ENCODE measurements around the gene IL18RAP. TPM values are rescaled to one million over a fixed set of nuclear protein-coding genes. Genes with fewer than 3 reads are reported as not detected.

The IL18RAP gene
- total RNA-seq, 1 donor from 2014 or later = 37.1 TPM

GRCh38 chr2:102444233-102444632 is 21.3 kb downstream of the IL18RAP start:
- Mint-ChIP-seq H3K4me1 (ENCODE audit: low read depth) (peaks cover 22% of the 10 kb centered on the region), H3K9me3 (no peaks in the 10 kb centered on the region), H3K36me3 (ENCODE audit: low read depth) (peaks cover 49% of the 10 kb centered on the region), H3K27me3 (ENCODE audit: insufficient read depth) (no peaks in the 10 kb centered on the region), H3K27ac (no peak overlapping the region), H3K4me3 (no peak overlapping the region)
- intact Hi-C loops (cut with micrococcal nuclease) = loop anchor here (5.0 kb wide), 1 partner anchor 37 kb away; no protein-coding TSS in a partner anchor
- no peak for DNase-seq (ENCODE audit: low spot score)

GRCh38 chr2:102446936-102447335 is 24.0 kb downstream of the IL18RAP start:
- H3K27ac Mint-ChIP-seq = no peak overlapping the region
- H3K9me3 Mint-ChIP-seq = no peaks in the 10 kb centered on the region
- intact Hi-C loops (cut with micrococcal nuclease) = loop anchor here (5.0 kb wide), 1 partner anchor 625 kb away; no protein-coding TSS in a partner anchor
- H3K4me1 Mint-ChIP-seq (ENCODE audit: low read depth) = peaks cover 20% of the 10 kb centered on the region
- peaks cover 56% of the 10 kb centered on the region for H3K36me3 Mint-ChIP-seq (ENCODE audit: low read depth)
- H3K4me3 Mint-ChIP-seq = no peak overlapping the region
- no peaks in the 10 kb centered on the region for H3K27me3 Mint-ChIP-seq (ENCODE audit: insufficient read depth)
- no peak for DNase-seq (ENCODE audit: low spot score)

DNA sequence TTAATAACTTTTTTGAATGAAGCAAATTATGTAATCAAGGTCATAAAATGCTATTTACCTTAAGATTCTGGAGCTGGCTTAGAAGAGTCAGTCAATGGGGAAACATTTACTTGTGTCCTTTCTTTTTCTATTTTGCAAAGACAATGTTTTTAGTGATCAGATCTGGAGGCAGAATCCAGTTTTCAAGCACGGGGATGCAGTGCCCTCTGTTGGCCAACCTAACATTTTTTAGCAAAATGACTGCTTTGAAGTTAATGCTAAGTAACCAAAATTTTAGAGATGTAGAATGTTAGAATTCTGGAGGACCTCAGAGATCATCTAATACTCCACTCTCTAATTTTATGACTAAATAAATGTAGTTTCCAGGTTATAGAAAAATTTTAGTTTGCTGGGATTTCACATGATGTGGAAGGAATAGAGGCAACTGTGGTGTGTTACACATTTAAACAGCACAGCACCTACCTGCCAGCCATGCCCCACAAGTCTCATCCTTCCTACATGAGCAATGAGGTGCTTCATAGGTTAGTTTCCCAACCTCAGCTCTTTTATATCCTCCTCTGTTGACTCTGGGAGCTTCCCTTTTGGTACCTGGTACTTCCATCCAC is 26.5 kb downstream of the IL18RAP start:
- DNase-seq (ENCODE audit: low spot score) = peak; percentile 54
- Mint-ChIP-seq H3K9me3 (no peaks in the 10 kb centered on the region), H3K4me1 (ENCODE audit: low read depth) (peaks cover 20% of the 10 kb centered on the region), H3K4me3 (no peak overlapping the region), H3K27ac (no peak overlapping the region), H3K36me3 (ENCODE audit: low read depth) (peaks cover 54% of the 10 kb centered on the region), H3K27me3 (ENCODE audit: insufficient read depth) (no peaks in the 10 kb centered on the region)
- intact Hi-C loops (cut with micrococcal nuclease) = loop anchor here (1.0 to 5.0 kb wide), 8 partner anchors 93 to 627 kb away; no protein-coding TSS in a partner anchor

- Mint-ChIP-seq H3K36me3 (ENCODE audit: low read depth) (peaks cover 43% of the 10 kb centered on the region), H3K4me3 (no peak overlapping the region), H3K4me1 (ENCODE audit: low read depth) (peaks cover 29% of the 10 kb centered on the region), H3K27ac (no peak overlapping the region), H3K27me3 (ENCODE audit: insufficient read depth) (peaks cover 4% of the 10 kb centered on the region), H3K9me3 (peaks cover 5% of the 10 kb centered on the region)
- intact Hi-C loops (cut with micrococcal nuclease) = no loop called here
- no peak for DNase-seq (ENCODE audit: low spot score)
These were observed 29.0 kb downstream of the IL18RAP start for GRCh38 chr2:102451968-102452367.

GRCh38 chr2:102453501-102453900 is 30.5 kb downstream of the IL18RAP start:
- peaks cover 5% of the 10 kb centered on the region for H3K27me3 Mint-ChIP-seq (ENCODE audit: insufficient read depth)
- DNase-seq (ENCODE audit: low spot score) = no peak

DNA sequence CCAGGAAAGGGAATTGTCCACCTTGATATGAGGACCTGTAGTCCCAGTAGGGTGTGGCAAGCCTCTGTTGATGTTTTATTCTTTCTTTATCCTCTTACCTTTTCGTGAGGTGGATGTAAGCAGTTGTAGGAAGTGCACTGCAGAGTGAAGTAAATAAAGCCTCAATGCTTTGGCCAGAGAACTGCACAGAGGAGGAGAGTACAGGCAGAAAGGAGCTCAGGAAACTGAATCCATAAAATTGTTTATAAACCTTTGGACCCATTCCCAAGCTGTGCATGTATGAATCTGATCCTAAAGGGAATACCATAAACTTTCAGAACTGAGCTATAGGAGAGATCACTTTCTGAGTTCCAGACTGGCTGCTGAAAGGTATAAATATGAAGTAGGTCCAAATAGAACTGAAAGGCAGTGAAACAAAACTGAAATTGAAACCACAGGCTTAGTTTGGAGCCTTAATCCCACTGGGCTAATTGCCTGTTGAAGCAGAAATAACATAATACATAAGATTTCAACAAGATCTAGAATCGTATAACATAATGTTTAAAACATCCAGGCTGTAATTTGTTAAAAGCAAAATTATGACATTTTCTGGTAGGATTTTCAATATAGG is 32.2 kb downstream of the IL18RAP start:
- Mint-ChIP-seq H3K36me3 (ENCODE audit: low read depth) (peaks cover 29% of the 10 kb centered on the region), H3K4me1 (ENCODE audit: low read depth) (peaks cover 24% of the 10 kb centered on the region), H3K4me3 (no peak overlapping the region), H3K27me3 (ENCODE audit: insufficient read depth) (peaks cover 15% of the 10 kb centered on the region), H3K9me3 (peaks cover 5% of the 10 kb centered on the region), H3K27ac (no peak overlapping the region)
- intact Hi-C loops (cut with micrococcal nuclease) = no loop called here
- DNase-seq (ENCODE audit: low spot score) = no peak

More at GRCh38 chr2:102453501-102453900, 30.5 kb downstream of the IL18RAP start:
- H3K36me3 Mint-ChIP-seq (ENCODE audit: low read depth) = peaks cover 30% of the 10 kb centered on the region
- H3K9me3 Mint-ChIP-seq = peaks cover 5% of the 10 kb centered on the region
- H3K4me3 Mint-ChIP-seq = no peak overlapping the region
- no peak overlapping the region for H3K27ac Mint-ChIP-seq
- intact Hi-C loops (cut with micrococcal nuclease) = no loop called here
- H3K4me1 Mint-ChIP-seq (ENCODE audit: low read depth) = peaks cover 25% of the 10 kb centered on the region

DNA sequence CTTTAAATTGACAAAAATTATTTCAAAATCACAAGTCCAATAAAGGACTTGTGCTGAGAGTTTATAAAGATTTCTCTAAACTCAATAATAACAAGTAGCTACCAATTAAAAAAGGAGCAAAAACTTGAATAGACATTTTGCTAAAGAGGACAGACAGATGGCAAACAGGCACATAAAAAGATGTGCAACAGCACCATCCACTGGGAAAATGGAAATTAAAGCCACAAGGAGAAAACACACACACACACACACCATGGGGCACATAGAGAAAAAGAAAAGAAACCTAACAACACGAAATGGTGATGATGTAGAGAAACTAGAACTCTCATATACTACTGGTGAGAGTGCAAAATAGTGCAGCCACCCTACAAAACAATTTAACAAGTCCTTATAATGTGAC is 37.5 kb downstream of the IL18RAP start:
- no peak for DNase-seq (ENCODE audit: low spot score)
- Mint-ChIP-seq H3K27ac (no peak overlapping the region), H3K9me3 (peaks cover 5% of the 10 kb centered on the region), H3K4me1 (ENCODE audit: low read depth) (no peaks in the 10 kb centered on the region), H3K4me3 (no peak overlapping the region), H3K36me3 (ENCODE audit: low read depth) (no peaks in the 10 kb centered on the region), H3K27me3 (ENCODE audit: insufficient read depth) (peaks cover 33% of the 10 kb centered on the region)
- intact Hi-C loops (cut with micrococcal nuclease) = no loop called here

GRCh38 chr2:102461188-102461587 is 38.2 kb downstream of the IL18RAP start:
- intact Hi-C loops (cut with micrococcal nuclease) = no loop called here
- Mint-ChIP-seq H3K27ac (no peak overlapping the region), H3K4me1 (ENCODE audit: low read depth) (no peaks in the 10 kb centered on the region), H3K9me3 (no peaks in the 10 kb centered on the region), H3K36me3 (ENCODE audit: low read depth) (no peaks in the 10 kb centered on the region), H3K27me3 (ENCODE audit: insufficient read depth) (peaks cover 31% of the 10 kb centered on the region), H3K4me3 (no peak overlapping the region)
- DNase-seq (ENCODE audit: low spot score) = no peak

GRCh38 chr2:102463160-102463559 is 40.2 kb downstream of the IL18RAP start:
- Mint-ChIP-seq H3K36me3 (ENCODE audit: low read depth) (no peaks in the 10 kb centered on the region), H3K4me1 (ENCODE audit: low read depth) (no peaks in the 10 kb centered on the region), H3K27ac (no peak overlapping the region), H3K27me3 (ENCODE audit: insufficient read depth) (peaks cover 42% of the 10 kb centered on the region), H3K4me3 (no peak overlapping the region), H3K9me3 (no peaks in the 10 kb centered on the region)
- intact Hi-C loops (cut with micrococcal nuclease) = no loop called here
- no peak for DNase-seq (ENCODE audit: low spot score)

- Mint-ChIP-seq H3K9me3 (peaks cover 12% of the 10 kb centered on the region), H3K36me3 (ENCODE audit: low read depth) (peaks cover 3% of the 10 kb centered on the region), H3K4me1 (ENCODE audit: low read depth) (no peaks in the 10 kb centered on the region), H3K4me3 (no peak overlapping the region), H3K27ac (no peak overlapping the region), H3K27me3 (ENCODE audit: insufficient read depth) (peaks cover 46% of the 10 kb centered on the region)
- no peak for DNase-seq (ENCODE audit: low spot score)
- intact Hi-C loops (cut with micrococcal nuclease) = no loop called here
These were observed 47.2 kb downstream of the IL18RAP start for GRCh38 chr2:102470168-102470567.

GRCh38 chr2:102473020-102473419 is 50.1 kb downstream of the IL18RAP start, which contains the start of gene SLC9A4:
Gene SLC9A4 (plus strand): TSS chr2:102473226. CDS start chr2:102473760, 534 bp downstream.
- Mint-ChIP-seq H3K9me3 (peaks cover 12% of the 10 kb centered on the region), H3K27me3 (ENCODE audit: insufficient read depth) (peaks cover 51% of the 10 kb centered on the region)

GRCh38 chr2:102473631-102474030 is 50.7 kb downstream of the IL18RAP start:
- no peak for DNase-seq (ENCODE audit: low spot score)
- H3K4me3 Mint-ChIP-seq = no peak overlapping the region
- H3K9me3 Mint-ChIP-seq = peaks cover 12% of the 10 kb centered on the region
- no peak overlapping the region for H3K27ac Mint-ChIP-seq
- H3K4me1 Mint-ChIP-seq (ENCODE audit: low read depth) = no peaks in the 10 kb centered on the region
- intact Hi-C loops (cut with micrococcal nuclease) = loop anchor here (1.0 kb wide), 3 partner anchors 119 to 333 kb away; no protein-coding TSS in a partner anchor
- peaks cover 3% of the 10 kb centered on the region for H3K36me3 Mint-ChIP-seq (ENCODE audit: low read depth)
- peaks cover 51% of the 10 kb centered on the region for H3K27me3 Mint-ChIP-seq (ENCODE audit: insufficient read depth)

More at GRCh38 chr2:102473020-102473419, 50.1 kb downstream of the IL18RAP start, which contains the start of gene SLC9A4:
- Mint-ChIP-seq H3K36me3 (ENCODE audit: low read depth) (peaks cover 3% of the 10 kb centered on the region), H3K4me3 (no peak within 1 kb of the TSS), H3K27ac (no peak within 1 kb of the TSS), H3K4me1 (ENCODE audit: low read depth) (no peaks in the 10 kb centered on the region)
- intact Hi-C loops (cut with micrococcal nuclease) = loop anchor here (1.0 kb wide), 3 partner anchors 119 to 333 kb away; no protein-coding TSS in a partner anchor
- DNase-seq (ENCODE audit: low spot score) = peak; percentile 28

- DNase-seq (ENCODE audit: low spot score) = no peak
- peaks cover 5% of the 10 kb centered on the region for H3K9me3 Mint-ChIP-seq
- no peak overlapping the region for H3K4me3 Mint-ChIP-seq
- intact Hi-C loops (cut with micrococcal nuclease) = no loop called here
- H3K27me3 Mint-ChIP-seq (ENCODE audit: insufficient read depth) = peaks cover 51% of the 10 kb centered on the region
- H3K36me3 Mint-ChIP-seq (ENCODE audit: low read depth) = peaks cover 3% of the 10 kb centered on the region
- no peak overlapping the region for H3K27ac Mint-ChIP-seq
- H3K4me1 Mint-ChIP-seq (ENCODE audit: low read depth) = no peaks in the 10 kb centered on the region
These were observed 51.8 kb downstream of the IL18RAP start for GRCh38 chr2:102474785-102475184.
